HG02973 (cell line): ENCODE results near the gene MRTFA.
"Not testable (repeated sequence)": the region's sequence is repeated elsewhere in the genome, so short reads cannot be mapped to it uniquely, and the experiment has no call there.

ENCODE experiments used
- ATAC-seq: cut with Tn5 transposase; IDR thresholded peaks from one replicate; pipeline ENCODE4 v1.9.1; 2021; ENCODE audit warnings: moderate library complexity; ENCODE audit not compliant: unreplicated experiment

Gene MRTFA

GRCh38 chr22:40660730-40661129 is 24.2 kb upstream of the MRTFA start:
- no peak for ATAC-seq

GRCh38 chr22:40659166-40659565 is 22.6 kb upstream of the MRTFA start:
- no peak for ATAC-seq

GRCh38 chr22:40656651-40657050 is 20.1 kb upstream of the MRTFA start:
- ATAC-seq = not testable (repeated sequence)

GRCh38 chr22:40655941-40656340 is 19.4 kb upstream of the MRTFA start:
- not testable (repeated sequence) for ATAC-seq

- no peak for ATAC-seq
Observed at GRCh38 chr22:40654522-40655167, 18.1 kb upstream of the MRTFA start.

- ATAC-seq = no peak
Observed at GRCh38 chr22:40653361-40653760, 16.8 kb upstream of the MRTFA start.

- no peak for ATAC-seq
Observed at GRCh38 chr22:40651563-40652501, 15.3 kb upstream of the MRTFA start.

- no peak for ATAC-seq
Observed at GRCh38 chr22:40651057-40651456, 14.5 kb upstream of the MRTFA start.

- ATAC-seq = no peak
Observed at GRCh38 chr22:40648386-40648785, 11.9 kb upstream of the MRTFA start.

- ATAC-seq = no peak
Observed at GRCh38 chr22:40645579-40646197, 9.2 kb upstream of the MRTFA start.

- no peak for ATAC-seq
Observed at GRCh38 chr22:40642316-40642715, 5.8 kb upstream of the MRTFA start.

- no peak for ATAC-seq
Observed at GRCh38 chr22:40641269-40641668, 4.8 kb upstream of the MRTFA start.

GRCh38 chr22:40638261-40638660 is 1.7 kb upstream of the MRTFA start:
- no peak for ATAC-seq

GRCh38 chr22:40637183-40638150 is 948 bp upstream of the MRTFA start:
- no peak for ATAC-seq

- ATAC-seq = peak; percentile 7
Observed at GRCh38 chr22:40635940-40636379, 559 bp downstream of the MRTFA start.

- no peak for ATAC-seq
Observed at GRCh38 chr22:40635043-40635939, 1.2 kb downstream of the MRTFA start.

- ATAC-seq = no peak
Observed at GRCh38 chr22:40634119-40634903, 2.2 kb downstream of the MRTFA start.

GRCh38 chr22:40633036-40633435 is 3.5 kb downstream of the MRTFA start:
- no peak for ATAC-seq

GRCh38 chr22:40631925-40632324 is 4.6 kb downstream of the MRTFA start:
- no peak for ATAC-seq
